HUES6 (cell line): Measurements from ENCODE around the gene GP5.

Source experiments
- H3K27ac ChIP-seq: 2 replicates; pipeline ENCODE4 v1.7.0; 2013; ENCODE audit warnings: low read depth, mild to moderate bottlenecking, low read length, inconsistent platforms
- H3K27me3 ChIP-seq: 2 replicates; pipeline ENCODE4 v1.6.1; 2013; ENCODE audit warnings: low read length; ENCODE audit not compliant: control insufficient read depth, insufficient read depth
- H3K36me3 ChIP-seq: 2 replicates; pipeline ENCODE4 v1.6.1; 2013; ENCODE audit warnings: low read length; ENCODE audit not compliant: control insufficient read depth, insufficient read depth
- H3K4me1 ChIP-seq: 2 replicates; pipeline ENCODE4 v1.6.1; 2013; ENCODE audit warnings: low read length; ENCODE audit not compliant: control insufficient read depth, insufficient read depth
- H3K4me3 ChIP-seq: 2 replicates; pipeline ENCODE4 v1.5.1; 2013; ENCODE audit warnings: low read depth, low read length
- H3K9ac ChIP-seq: one replicate; pipeline ENCODE4 v1.6.1; 2013; ENCODE audit warnings: mild to moderate bottlenecking, low read length
- H3K9me3 ChIP-seq: 2 replicates; pipeline ENCODE4 v1.6.1; 2013; ENCODE audit warnings: low read depth, low read length; ENCODE audit not compliant: control insufficient read depth, insufficient read depth

Gene GP5

DNA sequence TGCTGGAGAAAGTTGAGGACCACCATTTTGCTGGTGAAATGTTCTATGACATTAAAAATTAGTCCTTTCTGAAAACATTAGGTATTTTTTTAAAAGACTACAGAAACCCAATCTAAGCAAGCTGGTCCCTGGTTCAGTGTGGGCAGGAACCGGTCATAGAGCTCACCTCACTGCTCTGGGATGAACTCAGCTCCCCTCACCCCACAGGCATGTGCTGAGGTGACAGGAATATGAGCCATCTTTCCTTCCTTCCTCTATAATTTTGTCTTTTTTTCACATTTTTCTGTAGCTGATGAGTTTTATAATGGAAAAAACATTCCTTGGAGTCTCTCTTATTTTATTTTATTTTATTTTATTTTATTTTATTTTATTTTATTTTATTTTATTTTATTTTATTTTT, 21.4 kb downstream of the GP5 start:
- Histone ChIP-seq H3K9ac (no peak overlapping the region), H3K27ac (no peak overlapping the region), H3K4me1 (peaks cover 37% of the 10 kb centered on the region), H3K27me3 (no peaks in the 10 kb centered on the region), H3K36me3 (no peaks in the 10 kb centered on the region), H3K4me3 (no peak overlapping the region), H3K9me3 (no peaks in the 10 kb centered on the region)

DNA sequence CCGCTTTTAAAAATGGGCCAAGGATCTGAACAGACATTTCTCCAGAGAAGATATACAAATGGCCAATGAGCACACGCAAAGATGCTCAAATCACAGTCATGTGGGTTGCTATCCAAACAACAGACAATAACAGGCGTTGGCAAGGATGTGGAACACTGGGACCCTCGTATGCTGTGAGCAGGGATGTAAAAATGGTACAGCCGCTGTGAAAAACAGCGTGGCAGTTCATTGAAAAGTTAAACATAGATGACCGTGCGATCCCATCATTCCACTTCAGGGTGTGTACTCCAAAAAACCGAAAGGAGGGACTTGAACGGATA, 22.9 kb downstream of the GP5 start:
- no peaks in the 10 kb centered on the region for H3K36me3 ChIP-seq
- no peaks in the 10 kb centered on the region for H3K9me3 ChIP-seq
- no peaks in the 10 kb centered on the region for H3K27me3 ChIP-seq
- H3K4me1 ChIP-seq: peaks cover 28% of the 10 kb centered on the region
- H3K27ac ChIP-seq: no peak overlapping the region
- H3K4me3 ChIP-seq: no peak overlapping the region
- no peak overlapping the region for H3K9ac ChIP-seq

DNA sequence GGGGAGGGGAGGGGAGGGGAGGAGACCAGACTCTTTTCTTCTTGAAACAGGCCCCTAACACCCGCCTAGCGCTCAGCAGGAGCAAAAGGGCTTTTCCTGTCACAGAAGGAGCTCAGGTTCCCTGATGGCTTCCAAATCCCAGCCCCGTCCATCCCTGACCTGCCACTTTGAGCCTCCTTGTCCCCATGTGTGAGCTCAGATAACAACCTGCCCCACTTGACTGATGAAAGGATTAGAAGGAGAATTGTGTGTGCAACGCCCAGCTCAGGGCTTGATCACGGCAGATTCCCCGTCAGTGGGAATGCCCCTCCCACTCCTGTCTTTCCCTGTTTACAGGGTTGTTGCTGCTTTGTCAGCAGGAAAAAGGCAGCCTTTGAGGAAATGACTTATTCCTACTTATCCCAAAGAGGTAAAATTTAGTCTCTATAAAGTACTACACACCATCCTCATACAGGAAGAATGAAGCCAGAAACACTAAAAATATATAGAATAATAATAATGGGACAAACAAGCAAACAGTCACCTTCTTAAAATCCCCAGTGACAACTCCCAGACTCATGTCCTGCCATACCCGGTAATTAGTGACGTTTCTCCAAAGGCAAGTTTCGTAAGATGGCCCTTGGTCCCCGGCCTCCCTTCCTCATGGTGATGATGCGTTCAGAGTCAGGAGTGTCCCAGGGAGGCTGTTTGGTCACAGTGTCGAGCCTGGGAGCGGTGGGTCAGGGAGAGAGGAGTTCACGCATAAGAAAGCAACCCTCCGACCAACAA, 23.4 kb downstream of the GP5 start:
- H3K9me3 ChIP-seq: no peaks in the 10 kb centered on the region
- no peaks in the 10 kb centered on the region for H3K36me3 ChIP-seq
- H3K4me1 ChIP-seq: peaks cover 30% of the 10 kb centered on the region
- H3K4me3 ChIP-seq: peak overlapping the region; percentile 21; the same call in 1 of the 2 replicates
- H3K27ac ChIP-seq: no peak overlapping the region
- H3K27me3 ChIP-seq: no peaks in the 10 kb centered on the region
- no peak overlapping the region for H3K9ac ChIP-seq

DNA sequence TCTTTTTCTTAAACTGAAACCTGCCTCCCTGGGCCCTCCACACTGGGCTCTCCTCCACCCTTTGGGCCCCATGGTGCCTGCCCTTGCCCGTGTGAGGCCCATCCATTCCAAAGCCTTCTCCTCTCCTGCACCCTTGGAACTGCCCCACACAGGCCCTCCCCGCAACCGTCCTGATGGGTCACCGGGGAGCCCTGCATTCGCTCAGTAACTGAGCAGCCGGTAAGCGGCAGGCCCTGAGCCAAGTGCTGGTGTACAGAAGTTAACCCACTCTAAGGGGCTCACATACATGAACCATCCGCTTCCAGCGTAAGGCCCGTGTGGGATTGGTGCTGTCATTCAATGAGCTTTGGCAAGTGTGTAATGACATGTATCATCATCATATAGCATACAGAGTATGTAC, 24.1 kb downstream of the GP5 start:
- no peak overlapping the region for H3K9ac ChIP-seq
- H3K4me3 ChIP-seq: no peak overlapping the region
- H3K4me1 ChIP-seq: peaks cover 33% of the 10 kb centered on the region
- H3K27me3 ChIP-seq: no peaks in the 10 kb centered on the region
- no peaks in the 10 kb centered on the region for H3K36me3 ChIP-seq
- no peaks in the 10 kb centered on the region for H3K9me3 ChIP-seq
- no peak overlapping the region for H3K27ac ChIP-seq

DNA sequence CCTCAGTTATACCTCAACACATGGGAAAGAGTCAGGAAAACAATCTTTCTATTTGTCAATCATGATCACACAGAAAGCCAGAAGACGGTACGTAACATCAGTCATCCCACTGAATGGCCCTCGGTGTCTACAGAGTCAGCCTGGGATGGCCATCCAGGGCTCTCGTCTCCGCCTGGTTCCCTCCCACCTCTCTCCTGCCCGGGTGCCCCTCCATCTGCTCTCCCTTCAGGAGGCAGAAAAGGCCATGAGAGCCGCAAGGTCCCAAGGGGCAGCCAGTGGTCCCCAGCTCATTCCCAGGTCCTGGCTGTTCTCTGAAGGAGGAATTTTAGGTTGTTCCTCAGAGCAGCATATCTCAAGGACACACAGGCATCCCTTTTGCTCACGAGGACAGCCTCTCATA, 25.2 kb downstream of the GP5 start:
- Histone ChIP-seq H3K4me3 (no peak overlapping the region), H3K4me1 (peaks cover 35% of the 10 kb centered on the region), H3K27me3 (peaks cover 5% of the 10 kb centered on the region), H3K9me3 (no peaks in the 10 kb centered on the region), H3K27ac (no peak overlapping the region), H3K36me3 (no peaks in the 10 kb centered on the region), H3K9ac (no peak overlapping the region)

DNA sequence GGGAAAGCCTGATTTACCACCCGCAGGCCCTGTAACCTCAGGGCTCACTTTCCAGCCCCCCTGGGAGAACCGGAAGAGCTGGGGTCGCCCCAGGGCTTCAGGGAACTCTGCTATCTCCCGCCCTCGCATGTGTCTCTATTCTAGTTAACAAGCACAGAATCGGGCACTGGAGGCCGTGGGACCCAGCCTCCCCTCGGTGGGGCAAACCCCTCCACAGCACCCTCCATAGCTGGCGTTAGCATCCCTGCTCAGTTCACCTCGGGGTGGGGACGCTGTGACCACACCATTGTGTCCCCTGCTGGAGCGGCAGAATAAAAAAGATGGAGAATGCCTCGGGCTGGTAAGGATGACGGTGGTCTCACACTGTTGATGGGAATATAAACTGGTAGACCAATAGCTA, 26.0 kb downstream of the GP5 start:
- H3K36me3 ChIP-seq: no peaks in the 10 kb centered on the region
- H3K27ac ChIP-seq: no peak overlapping the region
- H3K27me3 ChIP-seq: peaks cover 10% of the 10 kb centered on the region
- no peak overlapping the region for H3K9ac ChIP-seq
- H3K4me1 ChIP-seq: peaks cover 41% of the 10 kb centered on the region
- no peak overlapping the region for H3K4me3 ChIP-seq
- no peaks in the 10 kb centered on the region for H3K9me3 ChIP-seq

DNA sequence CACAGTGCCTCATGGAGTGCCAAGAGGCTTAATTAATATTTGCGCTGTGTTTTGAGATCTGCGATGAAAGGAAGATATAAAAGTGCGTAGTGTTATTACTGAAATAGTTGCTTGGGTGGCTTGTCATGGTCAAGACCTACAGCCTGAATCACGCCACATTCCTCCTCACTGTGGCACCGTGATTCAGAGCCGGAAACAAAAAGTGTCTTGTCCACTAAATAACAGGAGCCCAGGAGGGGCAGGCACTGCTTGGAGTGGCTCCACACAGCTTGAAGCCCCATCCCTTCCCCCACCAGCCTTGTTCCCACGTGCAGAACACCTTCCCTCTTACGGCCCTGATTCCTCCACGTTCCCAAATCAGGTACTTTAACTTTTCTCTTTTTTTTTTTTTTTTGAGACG, 28.3 kb downstream of the GP5 start:
- Histone ChIP-seq H3K36me3 (no peaks in the 10 kb centered on the region), H3K4me3 (no peak overlapping the region), H3K4me1 (peaks cover 42% of the 10 kb centered on the region), H3K27ac (no peak overlapping the region), H3K9ac (no peak overlapping the region), H3K9me3 (no peaks in the 10 kb centered on the region), H3K27me3 (peaks cover 10% of the 10 kb centered on the region)

DNA sequence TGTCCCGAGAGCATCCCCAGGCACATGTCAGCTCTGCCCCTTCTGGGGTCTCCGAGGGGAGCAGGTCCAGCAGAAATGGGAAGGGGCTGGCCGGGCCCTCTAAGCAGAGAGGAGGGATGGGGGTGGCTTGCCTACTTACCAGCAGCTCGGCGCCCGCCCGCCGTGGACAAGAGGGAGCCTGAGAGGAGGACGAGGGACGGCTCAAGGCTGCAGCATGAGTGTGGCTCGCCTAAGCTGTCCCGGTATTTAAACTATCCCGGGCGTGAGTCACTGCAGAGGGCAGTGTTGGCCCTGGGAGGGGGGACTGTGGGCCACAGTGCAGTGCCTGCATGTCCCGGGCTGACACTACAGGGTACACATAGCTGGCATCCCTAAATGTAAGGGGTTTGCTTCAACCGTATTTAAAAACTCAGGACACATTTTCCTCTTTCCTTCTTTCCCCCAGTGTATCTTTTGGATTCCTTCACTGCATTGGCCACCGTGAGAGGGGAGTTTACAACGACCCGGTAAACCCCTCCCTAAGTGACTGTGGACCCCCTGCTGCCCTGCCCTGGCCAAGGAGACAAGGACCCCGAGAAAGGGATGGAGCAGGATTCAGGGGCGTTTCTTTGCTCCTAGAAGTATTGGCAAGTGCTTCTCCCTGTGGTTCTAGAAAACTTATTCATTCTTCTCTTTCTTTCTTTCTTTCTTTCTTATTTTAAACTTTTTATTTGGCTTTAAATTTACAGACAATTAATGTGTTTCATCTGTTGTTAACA, 29.4 kb downstream of the GP5 start, which contains the start of gene LRRC15:
LRRC15 (minus strand) TSS at position 222 of the 758 bp plus-strand sequence. CDS start 8,700 bp downstream, outside the sequence.
- peaks cover 41% of the 10 kb centered on the region for H3K4me1 ChIP-seq
- H3K9ac ChIP-seq: no peak within 1 kb of the TSS
- H3K36me3 ChIP-seq: no peaks in the 10 kb centered on the region
- H3K9me3 ChIP-seq: no peaks in the 10 kb centered on the region
- peaks cover 10% of the 10 kb centered on the region for H3K27me3 ChIP-seq
- H3K4me3 ChIP-seq: peak within 1 kb of the TSS; percentile 46; the same call in 1 of the 2 replicates
- H3K27ac ChIP-seq: no peak within 1 kb of the TSS

DNA sequence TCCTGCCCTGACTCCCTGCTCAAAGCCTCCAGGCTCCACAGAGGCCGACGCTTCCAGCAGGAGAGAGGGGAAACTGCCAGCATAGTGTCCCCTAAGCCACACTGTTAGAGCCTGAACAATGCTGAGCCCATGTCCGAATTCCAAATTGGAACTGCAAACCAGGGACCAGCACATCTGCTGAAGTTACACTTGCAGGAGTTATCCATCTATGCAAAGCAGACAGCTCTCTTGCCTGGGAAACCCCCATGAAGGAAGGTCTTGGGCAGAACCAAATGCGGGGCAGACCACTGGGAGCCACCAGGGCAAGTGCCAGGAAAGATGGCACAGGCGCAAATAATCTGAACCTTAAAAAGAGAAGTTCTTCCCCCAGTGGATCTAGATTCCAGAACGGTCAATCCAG, 30.1 kb downstream of the GP5 start:
- Histone ChIP-seq H3K4me3 (no peak overlapping the region), H3K9ac (no peak overlapping the region), H3K27me3 (peaks cover 10% of the 10 kb centered on the region), H3K36me3 (no peaks in the 10 kb centered on the region), H3K9me3 (no peaks in the 10 kb centered on the region), H3K4me1 (peaks cover 42% of the 10 kb centered on the region), H3K27ac (no peak overlapping the region)

DNA sequence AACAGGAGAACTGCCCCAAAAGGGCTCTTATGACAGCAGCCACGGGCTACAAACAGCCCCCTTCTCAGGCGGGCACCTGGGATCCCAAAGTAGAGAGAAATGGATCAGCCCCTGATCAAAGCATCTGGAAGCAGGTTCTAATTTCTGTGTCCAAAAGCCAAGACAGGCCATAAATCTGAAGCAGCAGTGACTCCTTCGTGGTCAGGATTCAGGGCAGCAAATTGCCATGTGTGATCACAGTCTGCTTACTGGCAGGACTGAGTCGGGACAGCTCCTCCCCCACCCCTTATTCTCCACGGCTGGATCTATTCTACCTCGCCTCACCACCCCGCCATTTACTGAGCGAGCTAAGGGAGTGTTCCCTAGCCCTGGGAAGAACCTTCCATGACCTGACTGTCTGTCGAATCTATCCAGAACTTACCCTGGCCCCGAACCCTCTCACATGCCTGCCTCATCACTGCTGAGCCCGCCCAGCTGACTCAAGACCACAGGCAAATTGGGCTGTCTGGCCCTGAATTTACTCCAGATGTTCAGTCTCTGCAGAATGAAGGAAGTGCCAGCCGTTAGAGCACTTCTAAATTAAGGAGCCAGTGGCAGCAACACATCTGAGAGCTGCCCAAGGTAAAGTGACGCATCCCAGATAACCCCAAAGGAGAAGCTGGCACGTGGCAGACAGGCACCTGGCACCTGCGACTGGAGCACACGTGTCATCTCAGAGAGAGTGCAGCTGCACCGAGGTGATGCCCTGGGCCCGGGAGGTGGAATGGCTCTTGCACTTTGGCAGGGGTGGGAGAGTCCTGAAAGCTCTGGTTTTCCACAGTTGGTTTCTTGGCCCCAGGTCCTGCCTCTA, 30.8 kb downstream of the GP5 start:
- Histone ChIP-seq H3K27ac (no peak overlapping the region), H3K4me3 (no peak overlapping the region), H3K9me3 (no peaks in the 10 kb centered on the region), H3K27me3 (peaks cover 10% of the 10 kb centered on the region), H3K9ac (no peak overlapping the region), H3K4me1 (peaks cover 40% of the 10 kb centered on the region), H3K36me3 (no peaks in the 10 kb centered on the region)
